WTC11 (cell line): ENCODE data around the gene SACS. TPM values are rescaled to one million over a fixed set of nuclear protein-coding genes. Genes with fewer than 3 reads are reported as not detected.

Experiments used
- ATAC-seq: fragments of 200-7000 bp; cut with Tn5 transposase; 2 replicates; pipeline ENCODE4 v1.10.0; 2021; ENCODE audit warnings: mild to moderate bottlenecking, moderate library complexity
- CTCF ChIA-PET: fragments of 300-600 bp; sonication (Branson Sonifier 250); formaldehyde crosslinking; loops from one replicate; lab custom pipeline; 2021; ENCODE audit warnings: antibody characterized with exemption; lab: Charles Lee
- POLR2A ChIA-PET: fragments of 350-600 bp; sonication (Branson Sonifier 250); formaldehyde crosslinking; loops from one replicate; lab custom pipeline; 2021; ENCODE audit warnings: antibody characterized with exemption; lab: Charles Lee
- DNase-seq: peaks from one replicate; pipeline ENCODE4 v3.0.0; 2021; ENCODE audit warnings: low spot score
- H3K27ac Mint-ChIP-seq: 2 replicates; pipeline ENCODE4 v1.8.0; 2021; ENCODE audit warnings: mixed read lengths
- H3K27me3 Mint-ChIP-seq: 2 replicates; pipeline ENCODE4 v1.8.0; 2021; ENCODE audit warnings: low read depth, mild to moderate bottlenecking, moderate library complexity, mixed read lengths
- H3K36me3 Mint-ChIP-seq: 2 replicates; pipeline ENCODE4 v1.8.0; 2021; ENCODE audit warnings: mixed read lengths
- H3K4me1 Mint-ChIP-seq: 2 replicates; pipeline ENCODE4 v1.8.0; 2022; ENCODE audit warnings: mixed read lengths
- H3K4me3 Mint-ChIP-seq: 2 replicates; pipeline ENCODE4 v1.8.0; 2021; ENCODE audit warnings: mild to moderate bottlenecking, moderate library complexity, mixed read lengths
- H3K9me3 Mint-ChIP-seq: 2 replicates; pipeline ENCODE4 v1.8.0; 2021; ENCODE audit warnings: mixed read lengths
- ATF6 ChIP-seq: sonication (generic); formaldehyde crosslinking; IDR thresholded peaks from 2 replicates; pipeline ENCODE4 v1.8.1; 2023; ENCODE audit warnings: mild to moderate bottlenecking, missing genetic modification reagents
- CDX4 ChIP-seq: fragments of 250-450 bp; sonication (Bioruptor Pico); IDR thresholded peaks from 2 replicates; pipeline ENCODE4 v1.9.0; 2021; ENCODE audit warnings: moderate library complexity, mild to moderate bottlenecking, inconsistent platforms, borderline replicate concordance
- CREB1 ChIP-seq: sonication (generic); formaldehyde crosslinking; IDR thresholded peaks from 2 replicates; pipeline ENCODE4 v1.8.0; 2023; ENCODE audit warnings: mild to moderate bottlenecking, missing genetic modification reagents
- CTCF ChIP-seq: fragments of 200-600 bp; IDR thresholded peaks from 2 replicates; pipeline ENCODE4 v1.8.0; 2022; ENCODE audit warnings: antibody characterized with exemption
- FOXJ3 ChIP-seq: sonication (generic); formaldehyde crosslinking; IDR thresholded peaks from 2 replicates; pipeline ENCODE4 v1.9.0; 2021; ENCODE audit warnings: missing genetic modification reagents, mild to moderate bottlenecking, borderline replicate concordance
- GABPB1 ChIP-seq: sonication (generic); formaldehyde crosslinking; IDR thresholded peaks from 2 replicates; pipeline ENCODE4 v1.8.1; 2023; ENCODE audit warnings: mild to moderate bottlenecking, missing genetic modification reagents
- HMGXB4 ChIP-seq: sonication (generic); formaldehyde crosslinking; IDR thresholded peaks from 2 replicates; pipeline ENCODE4 v1.8.1; 2023; ENCODE audit warnings: mild to moderate bottlenecking, moderate library complexity, missing genetic modification reagents
- IRF1 ChIP-seq: sonication (generic); formaldehyde crosslinking; IDR thresholded peaks from 2 replicates; pipeline ENCODE4 v1.8.0; 2023; ENCODE audit warnings: missing genetic modification reagents
- IRF2 ChIP-seq: sonication (generic); formaldehyde crosslinking; IDR thresholded peaks from 2 replicates; pipeline ENCODE4 v1.8.0; 2022; ENCODE audit warnings: low read depth, missing genetic modification reagents, borderline replicate concordance
- JAZF1 ChIP-seq: fragments of 250-450 bp; sonication (Bioruptor Pico); IDR thresholded peaks from 2 replicates; pipeline ENCODE4 v1.9.0; 2021; ENCODE audit warnings: moderate library complexity, mild to moderate bottlenecking, inconsistent platforms
- JUN ChIP-seq: sonication (generic); formaldehyde crosslinking; IDR thresholded peaks from 2 replicates; pipeline ENCODE4 v1.8.0; 2023; ENCODE audit warnings: mild to moderate bottlenecking, missing genetic modification reagents
- MLX ChIP-seq: sonication (generic); formaldehyde crosslinking; IDR thresholded peaks from 2 replicates; pipeline ENCODE4 v1.8.1; 2023; ENCODE audit warnings: mild to moderate bottlenecking, missing genetic modification reagents, moderate library complexity
- NFATC4 ChIP-seq: fragments of 250-450 bp; sonication (Bioruptor Pico); IDR thresholded peaks from 2 replicates; pipeline ENCODE4 v1.9.0; 2021; ENCODE audit warnings: mild to moderate bottlenecking
- NR2C2 ChIP-seq: sonication (generic); formaldehyde crosslinking; IDR thresholded peaks from 2 replicates; pipeline ENCODE4 v1.8.0; 2022; ENCODE audit warnings: mild to moderate bottlenecking, missing genetic modification reagents
- SOX15 ChIP-seq: fragments of 250-450 bp; sonication (Bioruptor Pico); IDR thresholded peaks from 2 replicates; pipeline ENCODE4 v1.9.0; 2021; ENCODE audit warnings: mild to moderate bottlenecking
- TCF7 ChIP-seq: sonication (generic); formaldehyde crosslinking; IDR thresholded peaks from 2 replicates; pipeline ENCODE4 v1.8.0; 2022; ENCODE audit warnings: mild to moderate bottlenecking, low read depth, missing genetic modification reagents, moderate library complexity
- ZBTB43 ChIP-seq: sonication (generic); formaldehyde crosslinking; IDR thresholded peaks from 2 replicates; pipeline ENCODE4 v1.8.1; 2023; ENCODE audit warnings: mild to moderate bottlenecking, missing genetic modification reagents
- ZMAT4 ChIP-seq: fragments of 250-450 bp; sonication (Bioruptor Pico); IDR thresholded peaks from 2 replicates; pipeline ENCODE4 v1.9.0; 2021; ENCODE audit warnings: mild to moderate bottlenecking
- ZNF219 ChIP-seq: sonication (generic); formaldehyde crosslinking; IDR thresholded peaks from 2 replicates; pipeline ENCODE4 v1.8.0; 2023; ENCODE audit warnings: missing genetic modification reagents, mild to moderate bottlenecking, borderline replicate concordance
- ZNF416 ChIP-seq: fragments of 250-450 bp; sonication (Bioruptor Pico); IDR thresholded peaks from 2 replicates; pipeline ENCODE4 v1.9.0; 2021; ENCODE audit warnings: mild to moderate bottlenecking, inconsistent platforms
- ZNF423 ChIP-seq: fragments of 250-450 bp; sonication (Bioruptor Pico); IDR thresholded peaks from 2 replicates; pipeline ENCODE4 v2.1.2; 2022; ENCODE audit warnings: mild to moderate bottlenecking, moderate library complexity
- ZSCAN18 ChIP-seq: fragments of 250-450 bp; sonication (Bioruptor Pico); IDR thresholded peaks from 2 replicates; pipeline ENCODE4 v2.1.2; 2022; ENCODE audit warnings: mild to moderate bottlenecking, moderate library complexity
- total RNA-seq: library from RNA; stranded (reverse); gene quantifications from 3 replicates; pipeline ENCODE4 v1.2.3, GENCODE V29; 2021

SACS gene
- total RNA-seq, 1 experiment from 2014 or later: 35.2 TPM

- Mint-ChIP-seq H3K36me3 (peaks cover 7% of the 10 kb centered on the region), H3K27ac (peak overlapping the region; percentile 27), H3K27me3 (no peaks in the 10 kb centered on the region), H3K4me1 (peaks cover 10% of the 10 kb centered on the region), H3K4me3 (no peak overlapping the region), H3K9me3 (0 out of 2 replicates have a peak, but pooled peaks cover 3% of the 10 kb centered on the region)
- no peak for DNase-seq
- ChIA-PET CTCF (no interaction called here), POLR2A (no interaction called here)
- TF ChIP-seq CDX4 (no peak), ZNF219 (CRISPR knock-in tag) (no peak), CTCF (no peak), ZSCAN18 (CRISPR knock-in tag) (no peak), HMGXB4 (no peak), IRF1 (CRISPR knock-in tag) (no peak), GABPB1 (no peak), ATF6 (CRISPR knock-in tag) (no peak), JAZF1 (CRISPR knock-in tag) (no peak), ZNF423 (CRISPR knock-in tag) (no peak)
- ATAC-seq: no peak
Observed at GRCh38 chr13:23411220-23411619, 22.3 kb downstream of the SACS start.

- peaks cover 13% of the 10 kb centered on the region for H3K36me3 Mint-ChIP-seq
- ATAC-seq: no peak
- POLR2A ChIA-PET: no interaction called here
- H3K27me3 Mint-ChIP-seq: no peaks in the 10 kb centered on the region
- CTCF ChIA-PET: interaction anchor here (1.5 kb wide), 1 partner anchor 25 kb away, joined by 4 read pairs; no protein-coding TSS in a partner anchor
- no peak for DNase-seq
- no peak overlapping the region for H3K4me3 Mint-ChIP-seq
- peaks cover 15% of the 10 kb centered on the region for H3K4me1 Mint-ChIP-seq
- H3K9me3 Mint-ChIP-seq: peaks cover 20% of the 10 kb centered on the region
- no peak for TF ChIP-seq ZNF416 (CRISPR knock-in tag)
- no peak for TF ChIP-seq JUN (CRISPR knock-in tag)
- no peak for TF ChIP-seq FOXJ3
- no peak for TF ChIP-seq NR2C2
- no peak for TF ChIP-seq HMGXB4
- no peak for TF ChIP-seq IRF2 (CRISPR knock-in tag)
- TF ChIP-seq ZMAT4: no peak
- no peak for TF ChIP-seq CREB1 (CRISPR knock-in tag)
- TF ChIP-seq NFATC4 (CRISPR knock-in tag): no peak
- TF ChIP-seq SOX15 (CRISPR knock-in tag): no peak
- no peak for TF ChIP-seq ZNF423 (CRISPR knock-in tag)
- no peak for TF ChIP-seq ZBTB43 (CRISPR knock-in tag)
- TF ChIP-seq MLX (CRISPR knock-in tag): no peak
- no peak for TF ChIP-seq TCF7 (CRISPR knock-in tag)
- peak overlapping the region; percentile 35; the same call in 1 of the 2 replicates for H3K27ac Mint-ChIP-seq
Observed at GRCh38 chr13:23408026-23408425, 25.5 kb downstream of the SACS start.
